HG03558 (cell line): ENCODE data around the gene SYNE1.
"Not testable (repeated sequence)": the region's sequence is repeated elsewhere in the genome, so short reads cannot be mapped to it uniquely, and the experiment has no call there.

Source experiments
- ATAC-seq: cut with Tn5 transposase; IDR thresholded peaks from one replicate; pipeline ENCODE4 v1.9.1; 2021; ENCODE audit warnings: moderate number of reproducible peaks; ENCODE audit not compliant: unreplicated experiment; ENCODE audit errors: extremely low read depth

Gene SYNE1

DNA sequence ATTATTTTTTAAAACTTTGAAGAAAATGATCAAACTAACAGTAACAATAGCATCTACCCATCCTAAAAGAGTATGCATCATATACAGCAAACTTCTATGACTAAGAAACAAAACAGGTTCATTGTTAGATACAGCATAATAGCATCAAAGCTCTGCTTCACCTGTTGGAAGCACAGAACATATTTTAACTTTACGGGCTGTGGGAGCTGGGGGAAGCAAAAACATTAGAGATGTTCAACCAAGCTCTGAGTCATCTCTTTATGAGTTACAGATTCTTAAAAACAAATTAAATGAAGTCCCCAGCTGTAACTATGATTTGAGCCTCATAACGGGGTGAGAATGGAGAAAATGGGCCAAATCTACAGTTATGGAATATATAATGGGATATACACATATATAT, 63.4 kb downstream of the SYNE1 start:
- no peak for ATAC-seq

DNA sequence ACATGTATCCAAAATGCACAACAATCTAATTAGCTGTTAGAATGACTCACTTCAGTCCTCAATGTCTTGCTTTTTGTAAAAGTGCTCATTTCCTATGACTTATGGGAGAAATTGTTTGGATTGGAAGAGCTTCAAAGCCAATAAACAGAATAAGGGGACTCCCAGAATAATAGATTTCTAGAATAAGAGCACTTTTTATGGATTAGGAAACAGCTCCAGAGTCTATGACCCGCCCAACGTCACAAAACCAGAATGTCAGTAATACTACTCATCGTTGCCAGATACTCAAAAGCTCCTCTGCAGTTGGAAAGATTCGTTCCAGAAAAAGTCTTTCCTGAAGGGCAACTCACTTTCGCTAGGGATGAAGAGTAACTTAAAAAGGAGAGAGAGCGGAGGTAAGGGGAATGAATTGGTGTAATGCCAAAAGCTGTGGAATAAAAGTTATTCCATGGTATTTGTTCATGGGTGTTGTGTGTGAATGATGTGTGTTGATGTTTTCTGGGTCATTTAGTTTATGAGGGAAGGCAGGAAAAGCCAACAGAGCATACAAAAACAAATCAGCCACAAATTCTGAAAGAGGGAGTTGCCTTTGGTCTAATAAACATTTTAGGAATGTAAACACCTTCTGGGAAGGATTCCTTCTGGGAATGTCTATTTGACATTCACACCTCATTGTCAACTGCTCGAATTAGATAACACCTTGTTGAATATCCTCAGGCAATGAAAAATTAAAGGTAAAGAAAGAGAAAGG, 64.6 kb downstream of the SYNE1 start:
- no peak for ATAC-seq

DNA sequence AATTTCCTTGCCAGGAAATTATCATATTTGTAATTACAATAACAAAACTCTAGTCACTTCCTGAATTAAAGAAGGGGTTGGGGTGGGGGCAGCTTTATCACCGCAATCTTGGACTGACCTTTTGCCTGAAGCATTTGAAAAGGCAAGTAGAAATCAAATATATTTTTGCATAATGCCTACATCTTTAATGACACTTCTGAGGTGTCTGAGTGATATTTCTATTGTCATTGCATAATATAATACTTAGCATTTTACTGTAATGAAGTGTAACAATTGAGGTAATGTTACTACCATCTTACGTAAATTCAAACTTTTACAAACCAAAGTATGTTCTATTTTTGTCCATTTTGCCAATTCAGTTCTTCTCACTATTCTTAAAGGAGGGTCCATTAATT, 65.2 kb downstream of the SYNE1 start:
- ATAC-seq = no peak

- ATAC-seq = no peak
Measured at GRCh38 chr6:152571089-152571488, 66.1 kb downstream of the SYNE1 start.

GRCh38 chr6:152566103-152566875, 70.9 kb downstream of the SYNE1 start:
- ATAC-seq = no peak

- no peak for ATAC-seq
Measured at GRCh38 chr6:152563177-152563576, 74.0 kb downstream of the SYNE1 start.

- not testable (repeated sequence) for ATAC-seq
Measured at GRCh38 chr6:152558798-152559197, 78.4 kb downstream of the SYNE1 start.

DNA sequence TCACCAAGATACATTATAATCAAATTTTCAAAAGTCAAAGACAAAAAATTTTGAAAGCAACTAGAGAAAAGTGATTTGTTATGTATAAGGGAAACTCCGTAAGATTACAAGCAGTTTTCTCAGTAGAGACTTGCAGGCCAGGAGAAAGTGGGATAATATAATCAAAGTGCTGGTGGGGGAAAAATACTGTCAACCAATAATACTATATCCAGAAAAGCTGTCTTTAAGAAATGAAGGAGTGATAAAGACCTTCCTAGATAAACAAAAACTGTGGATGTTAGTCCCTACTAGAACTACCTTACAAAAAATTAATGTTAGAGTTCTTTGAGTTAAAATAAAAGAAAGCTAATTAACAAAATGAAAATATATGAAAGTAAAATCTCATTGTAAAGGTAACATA, 79.7 kb downstream of the SYNE1 start:
- ATAC-seq = no peak

- ATAC-seq = no peak
Measured at GRCh38 chr6:152554851-152555250, 82.3 kb downstream of the SYNE1 start.

DNA sequence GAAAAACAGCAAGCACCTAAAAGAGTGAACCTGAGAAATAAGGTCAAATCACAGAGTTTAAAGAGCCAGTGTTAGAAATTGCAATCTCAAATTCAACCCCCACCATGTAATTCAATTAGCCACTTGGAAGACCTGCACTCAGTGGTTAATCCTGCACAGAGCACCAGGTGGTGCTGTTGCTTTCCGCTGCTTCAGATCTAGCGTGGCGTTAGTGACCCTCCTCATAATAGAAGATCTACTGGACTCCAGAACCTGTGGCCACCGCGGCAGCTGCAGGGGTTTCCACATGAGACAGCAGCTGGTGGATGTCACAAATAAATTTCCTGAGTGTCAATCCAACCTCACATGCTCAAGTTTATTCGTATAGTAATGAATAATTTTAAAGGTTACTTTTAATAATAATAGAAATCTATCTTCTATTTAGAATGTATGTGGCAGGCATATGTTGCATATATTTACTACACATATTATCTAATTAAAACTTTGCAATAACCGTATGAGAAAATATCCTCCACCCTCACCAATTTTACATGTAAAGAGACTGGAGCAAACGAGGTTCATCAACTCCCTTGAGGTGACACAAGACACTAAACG, 84.4 kb downstream of the SYNE1 start:
- ATAC-seq = peak; percentile 94

DNA sequence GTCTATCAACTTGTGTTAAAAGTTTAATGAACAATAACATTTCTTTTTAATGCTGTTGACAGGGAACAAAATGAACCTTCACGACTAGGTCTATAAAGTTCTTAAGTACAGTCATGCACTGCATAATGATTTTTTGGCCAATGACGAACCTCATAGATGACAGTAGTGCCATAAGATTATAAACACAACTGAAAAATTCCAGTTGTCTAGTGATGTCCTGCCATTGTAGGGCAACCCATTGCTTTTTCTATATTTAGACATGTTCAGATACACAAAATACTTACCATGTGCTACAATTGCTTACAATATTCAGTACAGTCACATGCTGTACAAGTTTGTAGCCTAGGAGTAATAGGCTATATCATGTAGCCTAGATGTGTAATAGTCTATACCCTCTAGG, 93.6 kb downstream of the SYNE1 start:
- ATAC-seq = no peak

GRCh38 chr6:152540381-152540780, 96.8 kb downstream of the SYNE1 start:
- no peak for ATAC-seq

- no peak for ATAC-seq
Measured at GRCh38 chr6:152534541-152534940, 102.6 kb downstream of the SYNE1 start.

- ATAC-seq = no peak
Measured at GRCh38 chr6:152532556-152533422, 104.4 kb downstream of the SYNE1 start.

- ATAC-seq = no peak
Measured at GRCh38 chr6:152531659-152532058, 105.5 kb downstream of the SYNE1 start.

DNA sequence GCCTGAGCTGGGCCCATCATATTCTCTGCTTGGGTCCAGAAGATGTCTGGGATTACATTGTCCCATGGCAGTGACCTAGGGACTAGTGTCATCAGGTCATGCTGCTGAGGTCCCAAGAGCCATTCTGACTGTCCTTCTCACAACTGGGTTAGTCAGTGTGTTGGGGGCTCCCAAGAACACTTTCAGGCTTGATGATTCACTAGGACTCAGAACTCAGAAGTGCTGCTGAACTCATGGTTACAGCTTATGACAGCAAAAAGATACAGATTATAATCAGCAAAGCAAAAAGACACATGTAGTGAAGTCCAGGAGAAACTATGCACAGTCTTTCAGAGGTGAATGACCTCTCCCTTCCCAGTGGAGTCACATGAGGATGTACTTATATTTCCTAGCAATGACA, 107.8 kb downstream of the SYNE1 start:
- no peak for ATAC-seq

DNA sequence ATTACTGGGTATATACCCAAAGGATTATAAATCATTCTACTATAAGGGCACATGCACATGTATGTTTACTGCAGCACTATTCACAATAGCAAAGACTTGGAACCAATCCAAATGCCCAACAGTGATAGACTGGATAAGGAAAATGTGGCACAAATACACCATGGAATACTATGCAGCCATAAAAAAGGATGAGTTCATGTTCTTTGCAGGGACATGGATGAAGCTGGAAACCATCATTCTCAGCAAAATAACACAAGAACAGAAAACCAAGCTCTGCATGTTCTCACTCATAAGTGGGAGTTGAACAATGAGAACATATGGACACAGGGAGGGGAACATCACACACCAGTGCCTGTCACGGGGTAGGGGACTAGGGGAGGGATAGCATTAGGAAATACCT, 123.0 kb downstream of the SYNE1 start:
- not testable (repeated sequence) for ATAC-seq

DNA sequence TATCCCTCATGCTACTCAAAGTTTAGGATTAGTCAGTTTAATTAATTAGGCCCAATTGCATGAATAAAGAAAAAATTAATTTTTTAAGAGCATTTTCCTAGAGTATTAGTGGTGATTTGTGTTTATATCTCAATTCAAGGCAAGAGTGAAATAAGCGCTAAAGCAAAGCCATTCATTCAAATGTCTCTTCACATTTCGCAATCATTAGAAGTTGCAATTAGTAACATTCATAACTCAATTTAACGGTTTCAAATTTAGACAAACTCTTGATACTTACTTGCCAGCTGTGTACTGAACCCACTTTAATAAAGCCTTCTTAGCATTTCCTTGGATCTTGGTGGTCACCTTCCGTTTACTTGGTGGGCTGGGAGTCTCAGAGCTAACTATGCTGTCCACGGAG, 127.2 kb downstream of the SYNE1 start:
- no peak for ATAC-seq

- ATAC-seq = no peak
Measured at GRCh38 chr6:152508477-152508876, 128.7 kb downstream of the SYNE1 start.

DNA sequence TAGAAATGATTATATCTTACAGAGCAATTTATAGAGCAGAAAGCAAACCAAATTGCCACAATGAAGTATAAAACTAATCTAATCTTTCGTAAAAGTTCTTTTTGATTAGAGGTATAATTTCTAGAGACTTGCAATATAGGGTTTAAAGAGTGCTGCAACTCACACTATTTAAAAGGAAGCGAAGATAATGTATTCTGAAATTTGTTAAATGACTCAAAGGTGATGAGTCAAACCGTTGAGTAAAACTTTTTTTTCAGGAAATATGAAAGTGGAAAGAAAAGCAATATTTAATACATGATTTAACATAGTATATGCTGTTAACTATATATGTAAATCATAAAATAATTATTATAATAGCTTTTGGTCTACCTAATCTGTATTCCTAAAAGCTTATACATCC, 133.6 kb downstream of the SYNE1 start:
- ATAC-seq = no peak
